Measurements from ENCODE around the gene ASCC2.
"Not testable (repeated sequence)": the region's sequence is repeated elsewhere in the genome, so short reads cannot be mapped to it uniquely, and the experiment has no call there.

ASCC2 gene

GRCh38 chr22:29854432-29854831, 16.4 kb upstream of the ASCC2 start:
- DNase-seq: no peak

DNA sequence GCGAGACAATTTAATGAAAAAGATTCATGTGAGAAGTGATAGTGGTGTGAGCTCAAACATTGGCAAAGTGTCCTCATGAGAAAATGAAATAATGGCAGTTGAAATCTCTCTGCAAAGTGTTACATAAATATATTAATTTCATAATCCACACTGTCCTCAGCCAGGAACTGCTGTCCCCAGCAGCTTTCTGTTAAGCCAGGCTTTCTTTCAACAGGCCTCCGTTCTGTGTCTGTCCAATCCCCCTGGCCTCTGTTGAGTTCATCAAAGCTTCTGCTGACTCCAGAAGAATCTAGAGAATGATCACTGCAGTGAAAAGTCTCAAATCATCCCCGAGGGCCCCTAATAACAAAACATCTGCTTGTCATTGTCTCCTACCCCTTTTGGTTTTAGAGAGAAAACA, 10.0 kb upstream of the ASCC2 start:
- peak; percentile 10 for DNase-seq

DNA sequence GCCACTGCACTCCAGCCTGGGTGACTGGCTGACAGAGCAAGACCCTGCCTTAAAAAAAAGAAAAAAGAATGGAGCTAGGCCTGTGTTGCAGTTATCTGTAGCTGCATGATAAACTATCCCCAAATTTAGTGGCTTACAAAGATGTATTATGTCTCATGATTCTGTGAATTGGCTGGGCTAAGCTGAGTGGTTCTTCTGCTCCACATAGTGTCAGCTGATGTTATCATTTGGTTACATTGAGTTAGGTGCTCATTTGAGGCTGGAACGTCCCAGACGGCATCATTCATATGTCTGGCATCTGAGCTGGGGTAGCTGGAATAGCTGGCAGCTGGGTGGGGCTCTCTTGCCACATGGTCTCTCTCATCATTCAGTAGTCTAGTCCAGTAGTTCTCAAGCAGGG, 8.2 kb upstream of the ASCC2 start:
- no peak for DNase-seq

- no peak for DNase-seq
Measured at GRCh38 chr22:29842740-29843139, 4.7 kb upstream of the ASCC2 start.

- no peak for DNase-seq
Measured at GRCh38 chr22:29842172-29842571, 4.1 kb upstream of the ASCC2 start.

- no peak for DNase-seq
Measured at GRCh38 chr22:29840498-29840897, 2.4 kb upstream of the ASCC2 start.

GRCh38 chr22:29839039-29839438, 965 bp upstream of the ASCC2 start:
- no peak for DNase-seq

DNA sequence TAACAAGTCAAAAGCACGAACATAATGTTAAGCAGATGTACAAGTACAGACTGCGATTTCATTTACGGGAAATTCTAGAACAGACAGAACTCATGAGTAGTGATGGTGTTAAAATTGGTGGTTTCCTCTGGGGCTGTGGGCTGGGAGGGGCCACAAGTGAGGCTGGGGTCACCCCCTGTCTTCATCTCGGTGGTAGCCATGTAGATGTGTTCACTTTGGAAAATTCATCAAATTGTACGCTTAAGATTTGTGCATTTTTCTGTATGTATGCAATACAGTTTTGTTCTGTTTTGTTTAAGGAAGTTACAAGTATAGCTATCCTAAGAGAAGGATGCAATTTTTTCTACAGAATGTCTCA, 504 bp upstream of the ASCC2 start:
- DNase-seq: no peak

- not testable (repeated sequence) for DNase-seq
Measured at GRCh38 chr22:29836791-29837370, 1.2 kb downstream of the ASCC2 start.

- no peak for DNase-seq
Measured at GRCh38 chr22:29834046-29834445, 4.0 kb downstream of the ASCC2 start.

GRCh38 chr22:29833392-29833965, 4.6 kb downstream of the ASCC2 start:
- no peak for DNase-seq

GRCh38 chr22:29831958-29832357, 6.1 kb downstream of the ASCC2 start:
- DNase-seq: no peak

DNA sequence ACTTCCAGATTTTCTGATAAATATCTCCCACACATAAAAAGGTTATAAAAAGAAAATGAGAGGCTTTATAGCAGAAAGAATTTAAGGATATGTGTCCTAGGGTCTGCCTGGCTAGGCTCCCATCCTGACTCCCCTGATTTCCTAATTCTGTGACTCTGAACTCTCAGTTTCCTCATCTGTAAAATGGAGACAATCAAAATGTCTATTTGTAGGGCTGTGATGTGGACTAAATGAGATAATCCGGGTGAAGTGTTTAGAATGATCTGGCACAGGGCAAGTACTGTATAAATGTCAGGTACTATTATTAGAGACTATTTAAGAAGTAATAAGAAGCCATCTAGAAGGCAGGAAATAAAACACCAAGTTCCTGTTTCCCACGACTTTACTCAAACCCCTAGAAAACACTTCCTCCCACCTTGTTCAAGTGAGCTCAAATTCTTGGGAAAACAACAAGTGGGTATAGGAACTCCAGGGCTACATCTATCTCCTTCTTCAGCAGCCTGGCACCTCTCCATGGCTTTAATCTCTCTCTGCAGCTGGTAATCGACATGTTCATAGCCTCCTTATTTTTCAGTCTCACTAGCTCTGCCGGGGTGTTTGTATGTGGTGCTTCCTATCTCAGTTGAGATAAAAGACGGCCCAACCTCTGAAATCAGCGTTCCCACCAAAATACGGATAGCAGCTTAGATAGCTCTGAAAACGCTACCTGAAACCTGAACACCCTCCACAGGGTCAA, 6.7 kb downstream of the ASCC2 start:
- no peak for DNase-seq

DNA sequence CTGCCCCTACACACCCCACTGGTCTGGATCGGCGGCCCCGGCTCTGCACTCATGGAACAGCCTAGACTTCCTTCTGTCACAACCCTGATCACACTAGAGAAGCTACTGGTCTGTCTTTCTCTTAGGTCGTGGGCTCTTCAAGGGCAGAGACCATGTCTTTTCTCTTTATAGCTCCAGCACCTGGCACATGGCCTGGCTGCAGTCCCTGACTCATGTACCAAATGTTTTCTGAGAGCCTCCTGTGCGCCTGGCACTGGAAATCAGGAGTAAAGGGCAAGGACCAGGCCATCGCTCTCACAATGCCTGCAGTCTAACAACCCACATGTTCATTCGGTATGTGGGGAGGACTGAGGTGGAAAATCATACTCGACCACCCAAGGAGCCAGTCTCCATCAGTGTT, 7.5 kb downstream of the ASCC2 start:
- no peak for DNase-seq

DNA sequence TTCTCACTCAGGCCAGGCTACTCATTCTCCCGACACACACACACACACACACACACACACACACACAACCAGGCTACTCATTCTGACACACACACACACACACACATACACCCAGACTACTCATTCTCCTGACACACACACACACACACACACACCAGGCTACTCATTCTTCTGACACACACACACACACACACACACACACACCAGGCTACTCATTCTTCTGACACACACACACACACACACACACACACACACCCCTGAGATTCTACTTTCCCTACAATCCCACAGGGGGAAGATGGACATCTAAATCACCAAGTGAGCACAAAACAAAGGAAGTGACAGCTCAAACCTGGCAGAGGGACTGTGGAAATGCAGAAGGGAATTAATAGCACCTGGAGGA, 10.3 kb downstream of the ASCC2 start:
- not testable (repeated sequence) for DNase-seq

- DNase-seq: no peak
Measured at GRCh38 chr22:29827091-29827490, 11.0 kb downstream of the ASCC2 start.

DNA sequence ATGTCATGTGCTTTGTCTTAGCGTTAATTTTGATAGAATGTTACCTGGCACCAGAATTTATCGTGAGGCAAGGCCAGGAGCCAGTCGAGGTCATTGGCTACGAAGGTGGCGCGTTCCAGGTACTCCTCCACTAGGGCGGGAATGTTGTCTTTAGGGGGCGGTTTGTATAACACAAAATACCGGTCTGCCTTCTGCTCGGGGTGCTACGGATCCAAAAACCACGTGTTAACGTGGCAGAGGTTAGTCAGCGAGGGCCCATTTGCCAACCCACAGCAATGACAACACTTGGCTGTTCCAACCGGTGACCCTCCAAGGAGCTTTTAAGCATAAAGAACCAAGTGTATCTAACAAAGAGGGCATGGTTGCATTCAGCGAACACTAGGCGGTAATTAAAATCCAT, 12.5 kb downstream of the ASCC2 start:
- DNase-seq: no peak

GRCh38 chr22:29824677-29825076, 13.4 kb downstream of the ASCC2 start:
- no peak for DNase-seq

- peak; percentile 38 for DNase-seq
Measured at GRCh38 chr22:29821291-29822016, 16.6 kb downstream of the ASCC2 start.

DNA sequence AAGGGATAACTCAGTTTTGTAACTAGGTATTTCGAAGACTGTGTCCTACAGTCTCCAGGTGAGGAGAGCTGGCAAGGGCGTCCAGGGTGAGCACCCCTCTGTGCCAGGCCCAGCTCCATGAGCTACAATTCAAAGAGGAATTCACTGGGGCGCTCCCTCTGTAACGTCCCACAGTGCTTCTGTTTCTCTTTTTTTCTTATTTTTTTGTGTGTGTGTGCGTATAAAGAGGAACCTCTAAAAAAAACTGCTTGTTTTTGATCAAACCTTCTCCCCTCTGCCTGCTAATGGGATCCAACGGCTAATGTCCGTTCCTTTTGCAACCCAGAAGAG, 17.1 kb downstream of the ASCC2 start:
- DNase-seq: no peak

- no peak for DNase-seq
Measured at GRCh38 chr22:29819501-29819900, 18.6 kb downstream of the ASCC2 start.

GRCh38 chr22:29817724-29818123, 20.4 kb downstream of the ASCC2 start:
- DNase-seq: no peak

- DNase-seq: no peak
Measured at GRCh38 chr22:29816980-29817379, 21.1 kb downstream of the ASCC2 start.

GRCh38 chr22:29816539-29816938, 21.5 kb downstream of the ASCC2 start:
- DNase-seq: no peak

Data from eye (tissue), 1 donor.